ENCODE data around the gene LZTFL1.
"Not testable (repeated sequence)": the region's sequence is repeated elsewhere in the genome, so short reads cannot be mapped to it uniquely, and the experiment has no call there.

The LZTFL1 gene

GRCh38 chr3:45865563-45865962 lies 23.6 kb upstream of the LZTFL1 start:
- no peak for DNase-seq (ENCODE audit: low read depth in 2 of 2)

GRCh38 chr3:45864760-45865519 lies 23.0 kb upstream of the LZTFL1 start:
- DNase-seq (ENCODE audit: low read depth in 2 of 2) = no peak

- no peak for DNase-seq (ENCODE audit: low read depth in 2 of 2)
Measured at GRCh38 chr3:45861043-45861719, 19.3 kb upstream of the LZTFL1 start.

DNA sequence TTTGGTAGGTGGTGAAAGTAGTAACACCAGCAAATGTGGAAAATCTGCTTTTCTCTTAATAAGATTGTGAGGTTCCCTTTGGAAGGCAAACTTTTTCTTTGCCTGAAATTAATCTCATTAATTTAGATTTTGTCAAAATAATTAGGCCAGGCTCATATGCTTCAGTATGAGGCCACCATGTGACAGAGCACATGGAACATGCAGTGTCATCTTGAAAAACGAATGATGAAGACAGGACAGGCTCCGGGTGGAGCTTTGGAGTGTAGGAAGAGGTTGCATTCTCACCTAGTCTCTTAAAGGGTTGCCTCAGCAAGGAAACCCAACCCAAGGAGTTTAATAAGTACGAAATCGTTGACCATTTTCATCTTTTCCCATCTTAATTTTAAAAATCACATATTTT lies 18.6 kb upstream of the LZTFL1 start:
- DNase-seq (ENCODE audit: low read depth in 2 of 2) = no peak

- DNase-seq (ENCODE audit: low read depth in 2 of 2) = no peak
Measured at GRCh38 chr3:45858809-45859543, 17.1 kb upstream of the LZTFL1 start.

DNA sequence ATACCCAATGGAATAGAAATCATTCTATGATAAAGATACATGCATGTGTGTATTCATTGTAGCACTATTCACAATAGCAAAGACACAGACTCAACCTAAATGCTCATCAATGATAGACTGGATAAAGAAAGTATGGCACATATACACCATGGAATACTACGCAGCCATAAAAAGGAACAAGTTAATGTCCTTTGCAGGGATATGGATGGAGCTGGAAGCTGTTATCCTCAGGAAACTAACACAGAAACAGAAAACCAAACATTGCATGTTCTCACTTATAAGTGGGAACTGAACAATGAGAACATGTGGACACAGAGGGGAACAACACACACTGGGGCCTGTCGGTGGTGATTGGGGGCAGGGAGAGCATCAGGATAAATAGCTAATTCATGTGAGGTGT lies 15.1 kb upstream of the LZTFL1 start:
- not testable (repeated sequence) for DNase-seq (ENCODE audit: low read depth in 2 of 2)

GRCh38 chr3:45856323-45856722 lies 14.4 kb upstream of the LZTFL1 start:
- DNase-seq (ENCODE audit: low read depth in 2 of 2) = not testable (repeated sequence)

GRCh38 chr3:45852828-45853227 lies 10.9 kb upstream of the LZTFL1 start:
- DNase-seq (ENCODE audit: low read depth in 2 of 2) = no peak

GRCh38 chr3:45848392-45848791 lies 6.5 kb upstream of the LZTFL1 start:
- DNase-seq (ENCODE audit: low read depth in 2 of 2) = no peak

DNA sequence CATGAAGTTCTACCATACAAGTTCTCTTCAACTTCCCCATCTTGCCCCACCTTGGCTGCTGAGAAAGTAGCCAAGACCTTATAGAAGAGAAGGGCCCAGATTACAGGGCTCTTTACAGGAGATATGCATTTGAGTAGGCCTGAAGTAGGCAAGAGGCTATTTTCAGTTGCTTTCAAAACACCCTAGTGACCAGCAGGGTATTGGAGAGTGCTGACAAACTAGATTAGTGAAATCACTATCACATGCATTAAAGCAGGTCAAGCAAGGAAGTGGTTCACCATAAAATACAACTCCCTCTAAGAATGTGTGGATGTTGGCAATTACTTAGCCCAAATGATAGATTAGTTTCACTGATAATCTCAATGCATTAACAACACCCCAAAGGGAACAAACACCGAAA lies 2.7 kb upstream of the LZTFL1 start:
- DNase-seq (ENCODE audit: low read depth in 2 of 2) = no peak

GRCh38 chr3:45842851-45843625 lies 1.1 kb upstream of the LZTFL1 start:
- no peak for DNase-seq (ENCODE audit: low read depth in 2 of 2)

- DNase-seq (ENCODE audit: low read depth in 2 of 2) = no peak
Measured at GRCh38 chr3:45841420-45841756, 531 bp downstream of the LZTFL1 start.

DNA sequence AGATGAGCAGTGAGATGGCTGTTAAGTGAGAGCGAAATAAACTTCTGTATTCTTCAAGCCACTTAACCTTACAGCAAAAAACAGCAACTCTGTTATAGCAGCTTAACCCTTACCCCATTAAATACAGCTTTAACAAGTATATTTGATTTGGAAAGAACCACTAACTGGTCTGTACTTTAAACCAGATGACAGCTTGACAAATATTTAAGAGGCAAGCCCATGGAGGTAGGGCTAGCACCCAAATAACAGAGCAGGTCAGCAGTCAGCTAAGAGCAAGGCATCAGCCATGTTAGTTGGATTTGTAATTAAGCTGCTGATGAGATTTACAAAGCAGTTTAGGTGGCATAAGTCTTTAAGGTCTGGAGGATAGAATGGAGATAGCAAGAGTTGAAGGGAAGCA lies 3.5 kb downstream of the LZTFL1 start:
- DNase-seq (ENCODE audit: low read depth in 2 of 2) = no peak

- DNase-seq (ENCODE audit: low read depth in 2 of 2) = no peak
Measured at GRCh38 chr3:45832699-45833098, 9.2 kb downstream of the LZTFL1 start.

GRCh38 chr3:45830121-45830520 lies 11.8 kb downstream of the LZTFL1 start:
- no peak for DNase-seq (ENCODE audit: low read depth in 2 of 2)

DNA sequence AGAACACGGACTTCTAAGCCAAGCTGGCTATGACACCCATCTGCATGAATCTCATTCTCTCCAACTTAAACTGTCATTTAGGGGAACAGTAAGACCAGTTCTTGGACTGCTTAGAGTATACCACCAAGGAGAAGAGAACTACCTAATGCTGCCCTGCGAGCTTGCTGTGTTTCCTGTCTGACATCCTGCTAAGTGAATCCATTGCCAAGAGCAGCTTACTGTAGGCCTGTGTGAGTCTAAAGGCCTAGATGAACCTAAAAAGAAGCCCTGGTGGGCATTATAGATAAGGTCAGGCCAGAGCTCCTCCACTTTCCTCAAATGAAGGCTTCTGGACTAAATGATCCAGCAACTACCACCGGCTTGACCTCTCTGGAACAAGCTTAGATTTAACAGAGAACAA lies 15.0 kb downstream of the LZTFL1 start:
- DNase-seq (ENCODE audit: low read depth in 2 of 2) = no peak

GRCh38 chr3:45826321-45826720 lies 15.6 kb downstream of the LZTFL1 start:
- DNase-seq (ENCODE audit: low read depth in 2 of 2) = no peak

- no peak for DNase-seq (ENCODE audit: low read depth in 2 of 2)
Measured at GRCh38 chr3:45821127-45821526, 20.8 kb downstream of the LZTFL1 start.

GRCh38 chr3:45819543-45819942 lies 22.4 kb downstream of the LZTFL1 start:
- DNase-seq (ENCODE audit: low read depth in 2 of 2) = no peak

DNA sequence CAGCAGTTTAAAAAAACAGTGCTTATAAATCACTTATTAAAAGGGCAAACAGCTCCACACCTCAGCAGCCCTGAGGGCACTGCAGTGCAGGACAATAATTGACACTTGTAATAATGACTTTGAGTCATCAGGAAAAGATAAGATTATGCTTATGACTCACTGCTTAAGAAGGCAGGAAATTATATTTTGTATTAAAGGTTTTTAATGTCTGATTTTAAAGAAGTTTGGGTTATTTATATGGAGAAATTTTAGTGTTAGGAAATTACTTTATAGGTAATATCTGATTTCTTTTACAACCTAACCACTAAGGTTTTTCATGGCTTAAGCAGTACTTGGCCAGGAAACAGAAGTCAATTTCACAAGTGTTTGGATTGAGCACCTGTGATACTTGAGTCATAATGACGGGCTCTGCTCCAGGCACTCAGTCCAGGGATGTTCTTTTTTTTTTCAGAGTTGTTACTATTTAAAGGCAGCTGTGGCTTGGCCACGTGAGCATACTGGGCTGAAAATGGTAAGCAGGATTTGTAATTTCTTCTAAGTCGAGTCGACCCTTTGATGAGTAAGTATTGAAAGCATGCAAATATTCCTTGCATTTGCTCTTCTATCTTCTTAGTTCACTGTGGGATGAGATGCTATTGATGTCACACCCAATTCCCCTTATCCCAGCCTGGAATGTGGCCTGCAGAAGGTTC lies 23.9 kb downstream of the LZTFL1 start:
- no peak for DNase-seq (ENCODE audit: low read depth in 2 of 2)

GRCh38 chr3:45816544-45816943 lies 25.4 kb downstream of the LZTFL1 start:
- no peak for DNase-seq (ENCODE audit: low read depth in 2 of 2)

DNA sequence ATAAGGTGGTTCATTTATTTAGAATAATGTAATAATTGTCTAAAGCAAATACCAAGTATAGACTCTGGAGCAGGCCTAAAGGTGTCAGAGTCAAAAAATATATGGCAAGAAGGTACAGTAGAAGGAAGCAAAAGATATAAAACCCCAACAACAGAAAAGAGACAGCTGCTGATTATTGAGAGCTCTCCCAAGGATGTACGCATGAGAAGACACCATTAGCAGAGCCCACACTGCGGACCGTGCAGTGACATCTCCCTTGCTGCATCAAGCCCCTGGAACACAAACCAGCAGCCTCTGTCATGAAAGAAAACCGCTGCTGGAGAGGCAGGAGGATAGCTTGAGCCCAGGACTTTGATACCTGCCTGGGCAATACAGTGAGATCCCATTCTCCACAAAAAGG lies 27.6 kb downstream of the LZTFL1 start:
- DNase-seq (ENCODE audit: low read depth in 2 of 2) = no peak
